ENCODE measurements around the gene GPR137.
"Not testable (repeated sequence)": the region's sequence is repeated elsewhere in the genome, so short reads cannot be mapped to it uniquely, and the experiment has no call there.

GPR137 gene

DNA sequence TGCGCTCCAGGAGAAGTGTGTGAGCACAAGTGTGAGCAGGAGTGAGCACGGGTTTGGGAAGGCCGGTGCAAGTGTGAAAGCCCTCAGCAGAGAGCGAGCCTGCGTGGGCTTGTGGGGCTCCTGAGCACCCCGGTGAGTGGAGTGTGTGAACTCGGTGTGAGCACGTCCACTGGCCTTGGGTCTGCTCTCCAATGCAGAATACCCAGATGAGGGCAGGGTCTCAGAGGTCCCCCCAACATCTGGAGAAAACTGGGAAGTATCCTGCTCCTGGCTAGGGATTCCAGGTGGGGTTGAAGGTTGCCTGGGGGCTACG is 20.9 kb downstream of the GPR137 start:
- Mint-ChIP-seq H3K4me3 (peak overlapping the region; percentile 96), H3K36me3 (ENCODE audit: low read depth) (peaks cover 7% of the 10 kb centered on the region), H3K27me3 (ENCODE audit: low read depth) (no peaks in the 10 kb centered on the region), H3K27ac (peak overlapping the region; percentile 90), H3K9me3 (no peaks in the 10 kb centered on the region), H3K4me1 (ENCODE audit: low read depth) (peaks cover 18% of the 10 kb centered on the region)

DNA sequence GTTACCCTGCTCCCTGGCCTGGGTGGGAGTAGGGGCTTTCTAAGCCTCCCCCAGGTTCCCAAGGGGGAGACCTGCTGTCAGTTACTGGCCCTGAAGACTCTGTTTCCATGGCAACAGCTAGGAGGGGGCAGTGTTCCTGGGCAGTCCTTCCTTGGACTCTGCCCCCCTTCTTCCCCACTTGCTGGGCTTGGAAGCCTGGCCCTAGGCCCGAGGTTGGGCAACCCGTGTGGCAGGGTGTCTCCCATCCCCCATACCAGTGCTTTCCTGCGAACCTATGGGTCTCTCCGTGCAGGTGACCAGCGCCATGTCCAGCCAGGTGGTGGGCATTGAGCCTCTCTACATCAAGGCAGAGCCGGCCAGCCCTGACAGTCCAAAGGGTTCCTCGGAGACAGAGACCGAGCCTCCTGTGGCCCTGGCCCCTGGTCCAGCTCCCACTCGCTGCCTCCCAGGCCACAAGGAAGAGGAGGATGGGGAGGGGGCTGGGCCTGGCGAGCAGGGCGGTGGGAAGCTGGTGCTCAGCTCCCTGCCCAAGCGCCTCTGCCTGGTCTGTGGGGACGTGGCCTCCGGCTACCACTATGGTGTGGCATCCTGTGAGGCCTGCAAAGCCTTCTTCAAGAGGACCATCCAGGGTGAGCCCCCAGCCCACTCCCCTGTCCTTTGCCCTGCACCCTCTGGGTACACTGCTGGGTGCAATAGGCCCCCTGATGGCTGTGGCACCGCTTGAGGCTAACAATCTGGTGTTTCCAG is 21.4 kb downstream of the GPR137 start:
- peak overlapping the region; percentile 96 for H3K4me3 Mint-ChIP-seq
- peaks cover 18% of the 10 kb centered on the region for H3K4me1 Mint-ChIP-seq (ENCODE audit: low read depth)
- H3K9me3 Mint-ChIP-seq: no peaks in the 10 kb centered on the region
- peaks cover 7% of the 10 kb centered on the region for H3K36me3 Mint-ChIP-seq (ENCODE audit: low read depth)
- no peak overlapping the region for H3K27ac Mint-ChIP-seq
- no peaks in the 10 kb centered on the region for H3K27me3 Mint-ChIP-seq (ENCODE audit: low read depth)

DNA sequence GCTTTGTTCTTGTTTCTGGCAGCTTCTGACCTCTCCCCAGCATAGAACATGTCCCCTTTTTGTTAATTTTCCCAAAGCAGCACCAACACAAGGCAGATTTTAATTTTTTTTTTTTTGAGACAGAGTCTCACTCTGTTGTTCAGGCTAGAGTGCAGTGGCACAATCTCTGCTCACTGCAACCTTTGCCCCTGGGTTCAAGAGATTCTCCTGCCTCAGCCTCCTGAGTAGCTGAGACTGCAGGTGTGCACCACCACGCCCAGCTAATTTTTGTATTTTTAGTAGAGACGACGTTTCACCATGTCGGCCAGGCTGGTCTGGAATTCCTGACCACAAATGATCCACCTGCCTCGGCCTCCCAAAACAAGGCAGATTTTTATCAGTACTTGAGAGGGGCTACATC is 22.1 kb downstream of the GPR137 start:
- peak overlapping the region; percentile 69 for H3K27ac Mint-ChIP-seq
- not testable (repeated sequence) for H3K27me3 Mint-ChIP-seq (ENCODE audit: low read depth); H3K36me3 Mint-ChIP-seq (ENCODE audit: low read depth); H3K9me3 Mint-ChIP-seq
- H3K4me3 Mint-ChIP-seq: peak overlapping the region; percentile 51
- H3K4me1 Mint-ChIP-seq (ENCODE audit: low read depth): peaks cover 25% of the 10 kb centered on the region

DNA sequence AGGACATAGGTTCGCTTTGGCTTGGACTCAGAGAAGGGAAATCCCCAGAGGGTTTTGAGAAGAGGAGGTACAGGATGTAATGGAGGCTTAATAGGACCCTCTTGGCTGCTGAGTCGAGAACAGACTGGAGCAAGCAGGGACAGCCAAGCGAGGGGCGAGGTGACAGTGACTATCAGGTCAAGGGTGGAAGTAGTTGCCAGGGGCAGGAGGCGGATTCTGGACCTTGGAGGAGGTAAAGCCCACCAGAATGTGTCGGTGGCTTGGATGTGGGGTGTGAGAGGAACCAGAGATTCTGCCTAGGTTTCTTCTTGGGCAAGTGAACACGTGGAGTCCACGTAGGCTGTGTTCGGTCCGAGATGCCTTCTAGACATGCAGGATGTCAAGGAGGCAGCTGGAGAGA is 27.3 kb downstream of the GPR137 start:
- Mint-ChIP-seq H3K4me3 (peak overlapping the region; percentile 44), H3K9me3 (no peaks in the 10 kb centered on the region), H3K4me1 (ENCODE audit: low read depth) (peaks cover 25% of the 10 kb centered on the region), H3K36me3 (ENCODE audit: low read depth) (peaks cover 17% of the 10 kb centered on the region), H3K27me3 (ENCODE audit: low read depth) (no peaks in the 10 kb centered on the region), H3K27ac (peak overlapping the region; percentile 69)

DNA sequence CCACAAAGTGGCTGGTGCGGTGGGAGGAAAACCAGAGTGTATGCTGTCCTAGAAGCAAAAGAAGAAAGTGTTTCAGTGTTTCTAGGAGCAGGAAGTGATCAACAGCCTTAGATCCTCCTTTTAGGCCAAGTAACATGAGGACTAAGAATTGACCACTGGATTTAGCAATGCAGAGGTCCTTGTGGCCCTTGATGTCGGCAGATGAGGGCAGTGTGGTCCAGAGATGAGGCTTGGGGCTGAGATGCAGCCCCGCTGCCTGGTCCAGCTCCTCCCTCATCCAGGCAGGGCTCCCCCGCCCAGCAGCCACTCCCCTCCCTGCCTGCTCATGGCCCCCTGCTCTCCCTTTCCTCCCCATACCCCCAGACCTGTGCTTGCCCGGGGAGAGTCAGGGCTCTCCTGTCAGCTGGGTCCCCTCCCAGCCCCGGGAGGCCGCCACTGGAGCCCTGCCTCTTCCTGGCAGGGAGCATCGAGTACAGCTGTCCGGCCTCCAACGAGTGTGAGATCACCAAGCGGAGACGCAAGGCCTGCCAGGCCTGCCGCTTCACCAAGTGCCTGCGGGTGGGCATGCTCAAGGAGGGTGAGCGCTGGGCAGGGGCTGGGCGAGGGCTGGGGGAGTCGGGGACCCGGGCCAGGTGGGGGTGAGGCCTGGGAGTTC is 28.0 kb downstream of the GPR137 start:
- Mint-ChIP-seq H3K4me1 (ENCODE audit: low read depth) (peaks cover 25% of the 10 kb centered on the region), H3K9me3 (no peaks in the 10 kb centered on the region), H3K27ac (no peak overlapping the region), H3K36me3 (ENCODE audit: low read depth) (peaks cover 17% of the 10 kb centered on the region), H3K4me3 (no peak overlapping the region), H3K27me3 (ENCODE audit: low read depth) (no peaks in the 10 kb centered on the region)

DNA sequence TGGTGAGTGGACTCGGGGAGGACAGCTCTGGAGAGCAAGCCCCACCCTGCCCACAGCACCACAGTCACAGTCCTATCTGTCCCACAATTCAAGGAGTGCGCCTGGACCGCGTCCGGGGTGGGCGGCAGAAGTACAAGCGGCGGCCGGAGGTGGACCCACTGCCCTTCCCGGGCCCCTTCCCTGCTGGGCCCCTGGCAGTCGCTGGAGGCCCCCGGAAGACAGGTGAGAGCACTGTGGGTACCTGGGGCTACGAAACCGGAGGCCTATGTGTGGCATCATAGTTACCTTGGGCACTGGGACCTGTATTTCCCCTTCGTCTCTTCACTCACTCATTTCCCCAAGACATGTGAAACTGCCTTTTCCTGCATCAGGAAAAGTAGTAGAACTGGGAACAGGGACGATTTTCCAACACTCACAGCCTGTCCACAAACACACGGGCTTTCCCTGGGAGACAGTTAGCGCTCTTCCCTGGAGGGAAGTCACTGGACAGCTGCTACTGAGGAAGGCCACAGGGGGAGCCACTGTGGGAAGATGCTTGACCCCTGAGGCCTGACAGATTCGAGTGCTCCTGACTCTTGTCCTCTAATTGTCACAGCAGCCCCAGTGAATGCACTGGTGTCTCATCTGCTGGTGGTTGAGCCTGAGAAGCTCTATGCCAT is 28.6 kb downstream of the GPR137 start:
- peaks cover 29% of the 10 kb centered on the region for H3K4me1 Mint-ChIP-seq (ENCODE audit: low read depth)
- no peak overlapping the region for H3K4me3 Mint-ChIP-seq
- no peaks in the 10 kb centered on the region for H3K27me3 Mint-ChIP-seq (ENCODE audit: low read depth)
- peaks cover 20% of the 10 kb centered on the region for H3K36me3 Mint-ChIP-seq (ENCODE audit: low read depth)
- no peaks in the 10 kb centered on the region for H3K9me3 Mint-ChIP-seq
- H3K27ac Mint-ChIP-seq: no peak overlapping the region

DNA sequence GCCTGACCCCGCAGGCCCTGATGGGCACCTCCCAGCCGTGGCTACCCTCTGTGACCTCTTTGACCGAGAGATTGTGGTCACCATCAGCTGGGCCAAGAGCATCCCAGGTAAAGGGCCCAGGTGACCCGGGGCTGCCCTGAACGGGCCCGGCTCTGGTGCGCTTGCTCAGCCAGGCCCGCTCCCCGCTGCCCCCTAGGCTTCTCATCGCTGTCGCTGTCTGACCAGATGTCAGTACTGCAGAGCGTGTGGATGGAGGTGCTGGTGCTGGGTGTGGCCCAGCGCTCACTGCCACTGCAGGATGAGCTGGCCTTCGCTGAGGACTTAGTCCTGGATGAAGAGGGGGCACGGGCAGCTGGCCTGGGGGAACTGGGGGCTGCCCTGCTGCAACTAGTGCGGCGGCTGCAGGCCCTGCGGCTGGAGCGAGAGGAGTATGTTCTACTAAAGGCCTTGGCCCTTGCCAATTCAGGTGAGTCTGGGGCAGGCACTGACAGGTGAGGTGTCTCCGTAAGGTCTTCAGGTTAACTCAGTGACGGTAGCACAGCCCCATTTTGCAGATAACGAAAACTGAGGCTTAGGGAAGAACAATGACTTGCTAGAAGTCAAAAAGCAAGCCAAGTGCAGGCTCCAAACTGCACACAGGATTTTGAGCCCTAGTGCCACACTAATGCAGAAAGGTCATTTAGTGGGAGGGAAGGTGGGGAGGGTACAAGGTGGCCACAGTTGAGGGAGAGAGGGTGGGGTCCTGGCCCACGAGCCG is 29.3 kb downstream of the GPR137 start:
- H3K36me3 Mint-ChIP-seq (ENCODE audit: low read depth): peaks cover 21% of the 10 kb centered on the region
- H3K4me1 Mint-ChIP-seq (ENCODE audit: low read depth): peaks cover 30% of the 10 kb centered on the region
- no peak overlapping the region for H3K27ac Mint-ChIP-seq
- no peaks in the 10 kb centered on the region for H3K27me3 Mint-ChIP-seq (ENCODE audit: low read depth)
- no peaks in the 10 kb centered on the region for H3K9me3 Mint-ChIP-seq
- no peak overlapping the region for H3K4me3 Mint-ChIP-seq

DNA sequence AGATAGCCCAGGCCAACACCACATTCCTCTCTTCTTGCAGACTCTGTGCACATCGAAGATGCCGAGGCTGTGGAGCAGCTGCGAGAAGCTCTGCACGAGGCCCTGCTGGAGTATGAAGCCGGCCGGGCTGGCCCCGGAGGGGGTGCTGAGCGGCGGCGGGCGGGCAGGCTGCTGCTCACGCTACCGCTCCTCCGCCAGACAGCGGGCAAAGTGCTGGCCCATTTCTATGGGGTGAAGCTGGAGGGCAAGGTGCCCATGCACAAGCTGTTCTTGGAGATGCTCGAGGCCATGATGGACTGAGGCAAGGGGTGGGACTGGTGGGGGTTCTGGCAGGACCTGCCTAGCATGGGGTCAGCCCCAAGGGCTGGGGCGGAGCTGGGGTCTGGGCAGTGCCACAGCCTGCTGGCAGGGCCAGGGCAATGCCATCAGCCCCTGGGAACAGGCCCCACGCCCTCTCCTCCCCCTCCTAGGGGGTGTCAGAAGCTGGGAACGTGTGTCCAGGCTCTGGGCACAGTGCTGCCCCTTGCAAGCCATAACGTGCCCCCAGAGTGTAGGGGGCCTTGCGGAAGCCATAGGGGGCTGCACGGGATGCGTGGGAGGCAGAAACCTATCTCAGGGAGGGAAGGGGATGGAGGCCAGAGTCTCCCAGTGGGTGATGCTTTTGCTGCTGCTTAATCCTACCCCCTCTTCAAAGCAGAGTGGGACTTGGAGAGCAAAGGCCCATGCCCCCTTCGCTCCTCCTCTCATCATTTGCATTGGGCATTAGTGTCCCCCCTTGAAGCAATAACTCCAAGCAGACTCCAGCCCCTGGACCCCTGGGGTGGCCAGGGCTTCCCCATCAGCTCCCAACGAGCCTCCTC is 30.2 kb downstream of the GPR137 start:
- Mint-ChIP-seq H3K4me1 (ENCODE audit: low read depth) (peaks cover 31% of the 10 kb centered on the region), H3K4me3 (peak overlapping the region; percentile 87), H3K36me3 (ENCODE audit: low read depth) (peaks cover 27% of the 10 kb centered on the region), H3K27ac (peak overlapping the region; percentile 100)
- not testable (repeated sequence) for H3K27me3 Mint-ChIP-seq (ENCODE audit: low read depth); H3K9me3 Mint-ChIP-seq

DNA sequence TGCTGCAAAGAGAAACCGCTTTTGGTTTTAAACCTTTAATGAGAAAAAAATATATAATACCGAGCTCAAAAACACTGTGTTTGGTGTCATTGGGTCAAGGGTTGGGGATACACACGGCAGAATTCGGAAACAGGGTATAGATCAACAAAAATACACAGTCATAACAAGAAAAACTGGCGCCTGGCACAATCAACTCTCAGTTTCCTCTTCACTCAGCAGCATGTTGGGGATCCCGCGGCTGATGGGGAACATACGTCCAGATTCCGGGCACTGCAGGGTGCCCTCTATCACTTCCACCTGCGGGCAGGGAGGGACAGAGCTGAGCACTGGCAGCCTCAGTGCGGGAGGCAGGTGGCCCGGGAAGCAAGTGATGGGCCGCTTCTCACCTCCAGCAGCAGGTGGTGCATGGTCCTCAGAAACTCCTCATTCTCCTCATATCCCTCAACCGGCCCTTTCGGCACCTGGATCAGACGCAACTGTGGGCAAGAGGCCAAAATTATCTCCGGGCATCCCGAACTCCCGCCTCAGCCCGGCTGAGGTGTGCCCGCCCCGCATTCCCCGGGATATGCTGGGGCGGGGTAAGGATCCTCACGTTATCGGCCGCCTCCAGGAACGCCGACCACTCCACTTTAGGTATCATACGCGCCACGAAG is 31.1 kb downstream of the GPR137 start:
- H3K4me3 Mint-ChIP-seq: peak overlapping the region; percentile 87
- no peaks in the 10 kb centered on the region for H3K9me3 Mint-ChIP-seq
- H3K27me3 Mint-ChIP-seq (ENCODE audit: low read depth): no peaks in the 10 kb centered on the region
- peaks cover 34% of the 10 kb centered on the region for H3K4me1 Mint-ChIP-seq (ENCODE audit: low read depth)
- H3K27ac Mint-ChIP-seq: peak overlapping the region; percentile 100
- peaks cover 32% of the 10 kb centered on the region for H3K36me3 Mint-ChIP-seq (ENCODE audit: low read depth)

DNA sequence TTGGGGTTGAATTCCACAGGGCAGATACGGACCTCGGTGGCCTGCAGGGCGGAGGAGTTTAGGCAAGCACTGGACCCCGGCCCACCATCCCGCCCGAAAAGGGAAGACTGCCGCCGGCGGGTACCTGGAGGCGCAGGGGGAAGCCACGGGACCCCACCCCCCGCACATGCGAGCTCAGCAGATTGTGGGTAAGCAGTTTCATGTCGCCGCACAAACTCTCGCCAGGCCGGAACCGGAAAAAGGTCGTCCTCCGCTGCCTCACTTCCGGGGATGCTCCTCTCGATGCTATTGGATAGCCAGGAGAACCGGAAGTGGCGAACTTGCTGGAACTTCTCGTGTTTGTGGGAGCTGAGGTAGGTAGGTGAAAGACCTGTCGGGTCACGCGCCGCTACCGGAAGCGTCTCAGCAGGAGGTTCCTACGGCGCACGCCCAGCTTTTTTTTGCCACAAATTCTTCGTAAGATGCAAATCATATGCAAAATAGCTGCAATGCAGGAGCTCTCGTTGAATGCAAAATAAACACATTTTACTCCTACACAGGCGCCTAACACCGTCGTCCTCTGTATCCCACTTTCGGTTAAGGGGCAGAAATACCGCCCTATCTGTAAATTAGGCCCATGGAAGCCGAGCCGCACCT is 31.8 kb downstream of the GPR137 start, which contains the start of gene TRMT112:
TRMT112 (minus strand) TSS at position 235 of the 636 bp plus-strand sequence; CDS start at position 202, 33 bp downstream.
- Mint-ChIP-seq H3K27ac (peak within 1 kb of the TSS; percentile 100), H3K4me1 (ENCODE audit: low read depth) (peaks cover 31% of the 10 kb centered on the region), H3K4me3 (peak within 1 kb of the TSS; percentile 87), H3K36me3 (ENCODE audit: low read depth) (peaks cover 34% of the 10 kb centered on the region), H3K27me3 (ENCODE audit: low read depth) (no peaks in the 10 kb centered on the region), H3K9me3 (no peaks in the 10 kb centered on the region)

DNA sequence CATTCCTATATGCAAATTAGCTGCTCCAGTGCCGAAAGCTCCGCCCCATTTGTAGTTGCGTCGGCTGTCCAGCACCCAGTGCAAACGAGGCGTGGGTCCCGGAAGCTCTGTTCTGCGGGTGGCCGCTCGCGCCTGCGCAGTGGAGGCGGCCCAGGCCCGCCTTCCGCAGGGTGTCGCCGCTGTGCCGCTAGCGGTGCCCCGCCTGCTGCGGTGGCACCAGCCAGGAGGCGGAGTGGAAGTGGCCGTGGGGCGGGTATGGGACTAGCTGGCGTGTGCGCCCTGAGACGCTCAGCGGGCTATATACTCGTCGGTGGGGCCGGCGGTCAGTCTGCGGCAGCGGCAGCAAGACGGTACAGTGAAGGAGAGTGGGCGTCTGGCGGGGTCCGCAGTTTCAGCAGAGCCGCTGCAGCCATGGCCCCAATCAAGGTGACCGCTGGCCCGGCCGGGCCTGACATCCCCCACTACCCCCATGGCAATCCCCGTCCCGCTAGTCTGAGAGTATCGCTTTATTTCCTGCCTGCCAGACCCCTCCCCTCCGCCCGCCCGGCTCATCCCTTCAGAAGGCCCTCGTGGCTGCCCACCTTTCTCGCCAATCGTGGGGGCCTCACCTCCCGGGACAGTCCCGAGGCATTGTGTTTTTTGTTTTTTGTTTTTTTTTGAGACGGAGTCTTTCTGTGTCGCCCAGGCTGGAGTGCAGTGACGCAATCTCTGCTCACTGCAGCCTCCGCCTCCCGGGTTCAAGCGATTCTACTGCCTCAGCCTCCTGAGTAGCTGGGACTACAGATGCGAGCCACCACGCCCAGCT is 32.5 kb downstream of the GPR137 start, which contains the start of gene PRDX5:
PRDX5 (plus strand) TSS at position 161 of the 805 bp plus-strand sequence; CDS start at position 256, 95 bp downstream.
- Mint-ChIP-seq H3K4me1 (ENCODE audit: low read depth) (peaks cover 24% of the 10 kb centered on the region), H3K4me3 (peak within 1 kb of the TSS; percentile 87), H3K36me3 (ENCODE audit: low read depth) (peaks cover 28% of the 10 kb centered on the region), H3K9me3 (no peaks in the 10 kb centered on the region), H3K27ac (peak within 1 kb of the TSS; percentile 100), H3K27me3 (ENCODE audit: low read depth) (no peaks in the 10 kb centered on the region)

Measured in T-helper 1 cell treated with Interleukin-12 subunit alpha and Interleukin-12 subunit beta and Interleukin-4 antibody, amounts not matched to agents 30 μg/mL and 1 μg/mL, for 36 hours (primary cell).